Measurements from ENCODE around the gene SYNGAP1. TPM values are rescaled to one million over a fixed set of nuclear protein-coding genes. Genes with fewer than 3 reads are reported as not detected.
"Not testable (repeated sequence)": the region's sequence is repeated elsewhere in the genome, so short reads cannot be mapped to it uniquely, and the experiment has no call there.

Gene SYNGAP1
- polyA plus RNA-seq (2.1 to 2.9 TPM (median 2.8 TPM) in 3 replicates), polyA minus RNA-seq (4.1 to 5.7 TPM (median 5.4 TPM) in 3 replicates)
- polyA plus RNA-seq (2011; ENCODE audit: low read depth) = 1.1 TPM
- 1.2 and 1.9 TPM in 2 replicates for polyA plus RNA-seq (2011; cell fraction: cytosol; rRNA removed)
- 18.2 and 25.5 TPM in 2 replicates for polyA plus RNA-seq (2011; cell fraction: nucleus; rRNA removed)
- 3.4 and 10.9 TPM in 2 replicates for polyA plus RNA-seq (2012; ENCODE audit: low replicate concordance)
- 0.96 TPM for polyA minus RNA-seq (2011; cell fraction: cytosol; rRNA and poly(A)+ RNA removed)
- 4.3 and 10.1 TPM in 2 replicates for polyA minus RNA-seq (2011; cell fraction: nucleus; rRNA and poly(A)+ RNA removed)

- Histone ChIP-seq H3K4me3 (ENCODE audit: control insufficient read depth in 2 of 3, extremely low read depth in 1 of 3, insufficient read depth in 2 of 3, low read depth in 1 of 3, low read length in 3 of 3) (no peak within 1 kb of the TSS), H4K20me1 (ENCODE audit: control insufficient read depth, extremely low read depth, insufficient read depth, low read length) (peaks cover 5% of the 10 kb centered on the region), H3K9me1 (ENCODE audit: control insufficient read depth, extremely low read depth, insufficient read depth, low read length) (no peaks in the 10 kb centered on the region), H2AFZ (ENCODE audit: control insufficient read depth, low read length) (no peak within 1 kb of the TSS), H3K27me3 (ENCODE audit: control insufficient read depth, extremely low read depth, insufficient read depth, low read length) (no peaks in the 10 kb centered on the region), H3K9me3 (ENCODE audit: control insufficient read depth, low read depth, low read length) (no peaks in the 10 kb centered on the region), H3K9ac (ENCODE audit: control insufficient read depth, extremely low read depth, insufficient read depth, low read length) (peak within 1 kb of the TSS; percentile 81), H3K4me2 (ENCODE audit: control insufficient read depth, extremely low read depth, insufficient read depth, low read depth, low read length) (peak within 1 kb of the TSS; percentile 92), H3K27ac (ENCODE audit: control insufficient read depth, insufficient read depth, low read length) (peak within 1 kb of the TSS; percentile 93), H3K4me1 (ENCODE audit: control insufficient read depth, extremely low read depth, insufficient read depth, low read length) (peaks cover 30% of the 10 kb centered on the region), H3K79me2 (ENCODE audit: control insufficient read depth, insufficient read depth, low read length) (peaks cover 24% of the 10 kb centered on the region), H3K36me3 (ENCODE audit: control insufficient read depth in 2 of 2, extremely low read depth in 1 of 2, insufficient read depth in 2 of 2, low read length in 2 of 2) (peaks cover 12 to 20% of the 10 kb centered on the region in 2 experiments)
- dilution Hi-C loops (cut with MboI; ENCODE audit: extremely low pct_ligation_motif_present, low sequenced_read_pairs) = no loop called here
- DNase-seq (ENCODE audit: low read depth, low spot score) (no peak), FAIRE-seq (no peak)
- TF ChIP-seq EZH2 (IDR thresholded peaks at IDR 0.05; ENCODE audit: low read length) = no peak
- TF ChIP-seq, protein P1, sequence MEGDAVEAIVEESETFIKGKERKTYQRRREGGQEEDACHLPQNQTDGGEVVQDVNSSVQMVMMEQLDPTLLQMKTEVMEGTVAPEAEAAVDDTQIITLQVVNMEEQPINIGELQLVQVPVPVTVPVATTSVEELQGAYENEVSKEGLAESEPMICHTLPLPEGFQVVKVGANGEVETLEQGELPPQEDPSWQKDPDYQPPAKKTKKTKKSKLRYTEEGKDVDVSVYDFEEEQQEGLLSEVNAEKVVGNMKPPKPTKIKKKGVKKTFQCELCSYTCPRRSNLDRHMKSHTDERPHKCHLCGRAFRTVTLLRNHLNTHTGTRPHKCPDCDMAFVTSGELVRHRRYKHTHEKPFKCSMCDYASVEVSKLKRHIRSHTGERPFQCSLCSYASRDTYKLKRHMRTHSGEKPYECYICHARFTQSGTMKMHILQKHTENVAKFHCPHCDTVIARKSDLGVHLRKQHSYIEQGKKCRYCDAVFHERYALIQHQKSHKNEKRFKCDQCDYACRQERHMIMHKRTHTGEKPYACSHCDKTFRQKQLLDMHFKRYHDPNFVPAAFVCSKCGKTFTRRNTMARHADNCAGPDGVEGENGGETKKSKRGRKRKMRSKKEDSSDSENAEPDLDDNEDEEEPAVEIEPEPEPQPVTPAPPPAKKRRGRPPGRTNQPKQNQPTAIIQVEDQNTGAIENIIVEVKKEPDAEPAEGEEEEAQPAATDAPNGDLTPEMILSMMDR (optimal IDR thresholded peaks at IDR 0.05 in 1 of 3, IDR thresholded peaks at IDR 0.05 in 1 of 3, conservative IDR thresholded peaks at IDR 0.05 in 1 of 3; ENCODE audit: extremely low read depth in 1 of 3, insufficient read depth in 2 of 3, low read length in 3 of 3) = no peak
Observed at GRCh38 chr6:33419580-33420490, at the start of gene SYNGAP1. Gene SYNGAP1, plus strand, starts transcription at chr6:33420065. Its CDS starts 200 bp downstream, at chr6:33420265.

DNA sequence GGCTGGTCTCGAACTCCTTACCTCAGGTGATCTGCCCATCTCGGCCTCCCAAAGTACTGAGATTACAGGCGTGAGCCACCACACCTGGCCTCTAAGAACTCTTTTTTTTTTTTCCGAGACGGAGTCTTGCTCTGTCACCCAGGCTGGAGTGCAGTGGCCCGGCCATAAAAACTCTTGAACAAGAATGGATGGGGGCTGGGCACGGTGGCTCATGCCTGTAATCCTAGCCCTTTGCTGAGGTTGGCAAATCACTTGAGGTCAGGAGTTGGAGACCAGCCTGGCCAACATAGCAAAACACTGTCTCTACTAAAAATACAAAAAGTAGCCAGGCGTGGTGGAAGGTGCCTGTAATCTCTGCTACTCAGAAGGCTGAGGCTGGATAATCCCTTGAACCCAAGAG, 48.0 kb upstream of the SYNGAP1 start:
- H3K9me3 ChIP-seq (ENCODE audit: control insufficient read depth, low read depth, low read length); H3K9ac ChIP-seq (ENCODE audit: control insufficient read depth, extremely low read depth, insufficient read depth, low read length); H3K36me3 ChIP-seq (ENCODE audit: control insufficient read depth in 2 of 2, extremely low read depth in 1 of 2, insufficient read depth in 2 of 2, low read length in 2 of 2); H3K4me3 ChIP-seq (ENCODE audit: control insufficient read depth in 2 of 3, extremely low read depth in 1 of 3, insufficient read depth in 2 of 3, low read depth in 1 of 3, low read length in 3 of 3); DNase-seq (ENCODE audit: low read depth, low spot score); dilution Hi-C loops (cut with MboI; ENCODE audit: extremely low pct_ligation_motif_present, low sequenced_read_pairs); H3K4me2 ChIP-seq (ENCODE audit: control insufficient read depth, extremely low read depth, insufficient read depth, low read depth, low read length); H3K9me1 ChIP-seq (ENCODE audit: control insufficient read depth, extremely low read depth, insufficient read depth, low read length); FAIRE-seq; H2AFZ ChIP-seq (ENCODE audit: control insufficient read depth, low read length); H3K27me3 ChIP-seq (ENCODE audit: control insufficient read depth, extremely low read depth, insufficient read depth, low read length); H3K27ac ChIP-seq (ENCODE audit: control insufficient read depth, insufficient read depth, low read length); H3K79me2 ChIP-seq (ENCODE audit: control insufficient read depth, insufficient read depth, low read length); H4K20me1 ChIP-seq (ENCODE audit: control insufficient read depth, extremely low read depth, insufficient read depth, low read length): not testable (repeated sequence)
- H3K4me1 ChIP-seq (ENCODE audit: control insufficient read depth, extremely low read depth, insufficient read depth, low read length) = peaks cover 26% of the 10 kb centered on the region
